Esophagus muscularis mucosa (tissue), 4 donors: ENCODE data around the gene LUC7L. TPM values are rescaled to one million over a fixed set of nuclear protein-coding genes. Genes with fewer than 3 reads are reported as not detected.
"Not testable (repeated sequence)": the region's sequence is repeated elsewhere in the genome, so short reads cannot be mapped to it uniquely, and the experiment has no call there.

Experiments
- DNase-seq: peaks from one replicate; pipeline ENCODE4 v3.0.0-alpha.2; 2017; ENCODE audit errors: extremely low spot score
- H3K27ac ChIP-seq, 4 donors: fragments of 200-600 bp; sonication (generic); replicated peaks in 1 of 4; 1 replicate in 3 of 4; 2 replicates in 1 of 4; pipeline ENCODE4 v1.5.1; 2016 to 2019; ENCODE audit warnings: mild to moderate bottlenecking in 1 of 4
- H3K27me3 ChIP-seq, 4 donors: fragments of 200-600 bp; sonication (generic); one replicate each; pipeline versions ENCODE4 v1.5.1 to v1.6.0; 2016 to 2019
- H3K36me3 ChIP-seq, 4 donors: fragments of 200-600 bp; sonication (generic); one replicate each; pipeline ENCODE4 v1.5.1; 2016 to 2019
- H3K4me1 ChIP-seq, 4 donors: fragments of 200-600 bp; sonication (generic); one replicate each; pipeline ENCODE4 v1.5.1; 2016 to 2019
- H3K4me3 ChIP-seq, 4 donors: fragments of 200-600 bp; sonication (generic); 1 replicate in 2 of 4; 2 replicates in 2 of 4; pipeline ENCODE4 v1.5.1; 2016 to 2019; ENCODE audit warnings: mild to moderate bottlenecking in 4 of 4, moderate library complexity in 1 of 4
- H3K9me3 ChIP-seq, 4 donors: fragments of 200-600 bp; sonication (generic); 1 replicate in 3 of 4; 2 replicates in 1 of 4; pipeline ENCODE4 v1.5.1; 2016 to 2019
- CTCF ChIP-seq, 3 experiments: fragments of 200-600 bp in 2 of 3; fragments of 450-650 bp in 1 of 3; sonication (generic) in 2 of 3; IDR thresholded peaks; one replicate each; pipeline ENCODE4 v1.5.1; 2017 to 2019; ENCODE audit warnings: antibody characterized with exemption in 3 of 3, mild to moderate bottlenecking in 2 of 3, moderate library complexity in 1 of 3
- EP300 ChIP-seq: sonication (generic); formaldehyde crosslinking; IDR thresholded peaks from one replicate; pipeline ENCODE4 v1.6.1; 2017; ENCODE audit warnings: antibody characterized with exemption
- POLR2A ChIP-seq: fragments of 450-650 bp; IDR thresholded peaks from one replicate; pipeline ENCODE4 v1.6.1; 2017; ENCODE audit warnings: antibody characterized with exemption, moderate library complexity, mild to moderate bottlenecking, low read depth
- POLR2AphosphoS5 ChIP-seq, 2 donors: sonication (generic); formaldehyde crosslinking; IDR thresholded peaks; one replicate each; pipeline ENCODE4 v1.6.1; 2017; ENCODE audit warnings: antibody characterized with exemption in 2 of 2
- WGBS: methylation state at CpG from one replicate; pipeline ENCODE4 v1.1.5; 2018; 5-methylcytosine and 5-hydroxymethylcytosine counted together
- intact Hi-C: fragments of 100-400 bp; cut with DNase I; formaldehyde crosslinking; loops from one replicate; pipeline ENCODE4 v1.15.1; 2023
- total RNA-seq, 4 donors: library from RNA; depleted of rRNA; stranded (reverse); fragments of >200 nt; gene quantifications; one replicate each; pipeline versions ENCODE4 v1.1.0 to v1.2.1, GENCODE V29; 2016

LUC7L gene
- total RNA-seq, 4 donors from 2014 or later, result 34.8 to 60.6 (median 50.2) TPM

- Histone ChIP-seq H3K9me3 (no peaks in the 10 kb centered on the region), H3K4me3 (no peak overlapping the region), H3K4me1 (no peaks in the 10 kb centered on the region), H3K36me3 (peaks cover 46 to 96% (median 84%) of the 10 kb centered on the region in 4 donors), H3K27me3 (no peaks in the 10 kb centered on the region), H3K27ac (no peak overlapping the region)
- intact Hi-C loops, result no loop called here
- 87% methylated on average over 10 of the region's 10 CpGs for WGBS
- TF ChIP-seq POLR2AphosphoS5 (IDR thresholded peaks at IDR 0.05) (no peak), EP300 (no peak), CTCF (IDR thresholded peaks at IDR 0.05) (no peak), POLR2A (no peak)
- DNase-seq, result no peak
Measured at GRCh38 chr16:259226-259625, 30.0 kb upstream of the LUC7L start.

- peaks cover 39 to 94% (median 83%) of the 10 kb centered on the region in 4 donors for H3K36me3 ChIP-seq
- H3K27ac ChIP-seq, DNase-seq, H3K4me1 ChIP-seq, H3K4me3 ChIP-seq, H3K9me3 ChIP-seq, intact Hi-C loops, H3K27me3 ChIP-seq: not testable (repeated sequence)
- WGBS, result 97% methylated on average over 13 of the region's 13 CpGs
Measured at GRCh38 chr16:258091-258490, 28.8 kb upstream of the LUC7L start.

GRCh38 chr16:255183-255582, 25.9 kb upstream of the LUC7L start:
- H3K27ac ChIP-seq, result no peak overlapping the region
- intact Hi-C loops, result no loop called here
- TF ChIP-seq POLR2A (no peak), EP300 (no peak), CTCF (IDR thresholded peaks at IDR 0.05) (no peak), POLR2AphosphoS5 (IDR thresholded peaks at IDR 0.05) (no peak)

GRCh38 chr16:254461-254860, 25.2 kb upstream of the LUC7L start:
- H3K36me3 ChIP-seq, result peaks cover 23 to 91% (median 65%) of the 10 kb centered on the region in 4 donors
- no peaks in the 10 kb centered on the region for H3K9me3 ChIP-seq
- H3K27ac ChIP-seq, result no peak overlapping the region
- TF ChIP-seq EP300 (no peak), POLR2A (no peak), POLR2AphosphoS5 (IDR thresholded peaks at IDR 0.05) (no peak), CTCF (IDR thresholded peaks at IDR 0.05) (no peak)
- 95% methylated on average over 25 of the region's 25 CpGs for WGBS
- no peaks in the 10 kb centered on the region for H3K27me3 ChIP-seq
- no peaks in the 10 kb centered on the region for H3K4me1 ChIP-seq
- H3K4me3 ChIP-seq, result no peak overlapping the region
- DNase-seq, result no peak
- intact Hi-C loops, result no loop called here

More at GRCh38 chr16:255183-255582, 25.9 kb upstream of the LUC7L start:
- no peaks in the 10 kb centered on the region for H3K4me1 ChIP-seq
- WGBS, result 94% methylated on average over 6 of the region's 6 CpGs
- peaks cover 21 to 91% (median 66%) of the 10 kb centered on the region in 4 donors for H3K36me3 ChIP-seq
- no peaks in the 10 kb centered on the region for H3K27me3 ChIP-seq
- no peaks in the 10 kb centered on the region for H3K9me3 ChIP-seq
- H3K4me3 ChIP-seq, result no peak overlapping the region
- DNase-seq, result no peak

GRCh38 chr16:253833-254232, 24.6 kb upstream of the LUC7L start:
- Histone ChIP-seq H3K4me1 (no peaks in the 10 kb centered on the region), H3K27ac (no peak overlapping the region), H3K4me3 (no peak overlapping the region), H3K27me3 (no peaks in the 10 kb centered on the region), H3K9me3 (no peaks in the 10 kb centered on the region), H3K36me3 (peaks cover 23 to 91% (median 66%) of the 10 kb centered on the region in 4 donors)
- no peak for DNase-seq
- TF ChIP-seq POLR2AphosphoS5 (IDR thresholded peaks at IDR 0.05) (no peak), POLR2A (no peak), CTCF (IDR thresholded peaks at IDR 0.05) (no peak), EP300 (no peak)
- intact Hi-C loops, result no loop called here
- 84% methylated on average over 6 of the region's 6 CpGs for WGBS
